DMS153 treated with DMSO at 0.1 percent for 48 hours (cell line): ENCODE data around the gene LIN28B.
"Not testable (repeated sequence)": the region's sequence is repeated elsewhere in the genome, so short reads cannot be mapped to it uniquely, and the experiment has no call there.

Experiments used
- DNase-seq: peaks from one replicate; lab custom pipeline; 2025; ENCODE audit not compliant: unreplicated experiment; lab: John Stamatoyannopoulos, UW

LIN28B gene, protein sequence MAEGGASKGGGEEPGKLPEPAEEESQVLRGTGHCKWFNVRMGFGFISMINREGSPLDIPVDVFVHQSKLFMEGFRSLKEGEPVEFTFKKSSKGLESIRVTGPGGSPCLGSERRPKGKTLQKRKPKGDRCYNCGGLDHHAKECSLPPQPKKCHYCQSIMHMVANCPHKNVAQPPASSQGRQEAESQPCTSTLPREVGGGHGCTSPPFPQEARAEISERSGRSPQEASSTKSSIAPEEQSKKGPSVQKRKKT

DNA sequence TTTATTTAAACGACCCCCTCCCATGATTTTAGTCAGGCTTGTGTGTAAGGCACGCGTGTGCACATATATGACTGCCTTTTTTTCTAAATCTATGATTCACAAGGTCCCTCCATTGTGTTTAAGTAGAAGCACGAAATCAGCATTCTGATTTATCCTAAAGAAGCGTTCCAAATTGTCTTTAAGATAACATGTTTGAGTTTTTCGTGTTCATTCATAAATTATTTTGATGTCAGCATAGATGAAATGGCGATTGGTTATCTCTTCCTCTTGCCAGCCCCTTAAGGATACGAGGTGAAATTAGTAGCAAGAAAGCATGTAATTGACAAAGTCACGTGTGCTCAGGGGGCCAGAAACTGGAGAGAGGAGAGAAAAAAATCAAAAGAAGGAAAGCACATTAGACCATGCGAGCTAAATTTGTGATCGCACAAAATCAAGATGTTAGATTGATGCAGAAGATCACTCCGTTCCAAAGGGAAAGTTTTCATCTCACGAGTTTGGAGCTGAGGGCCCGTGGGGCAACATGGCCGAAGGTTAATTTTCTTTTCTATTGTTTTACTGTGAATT is at the start of gene LIN28B:
Gene LIN28B (plus strand): TSS at position 377 of the 564 bp plus-strand sequence. CDS start 144 bp downstream, at position 521.
- no peak for DNase-seq

DNA sequence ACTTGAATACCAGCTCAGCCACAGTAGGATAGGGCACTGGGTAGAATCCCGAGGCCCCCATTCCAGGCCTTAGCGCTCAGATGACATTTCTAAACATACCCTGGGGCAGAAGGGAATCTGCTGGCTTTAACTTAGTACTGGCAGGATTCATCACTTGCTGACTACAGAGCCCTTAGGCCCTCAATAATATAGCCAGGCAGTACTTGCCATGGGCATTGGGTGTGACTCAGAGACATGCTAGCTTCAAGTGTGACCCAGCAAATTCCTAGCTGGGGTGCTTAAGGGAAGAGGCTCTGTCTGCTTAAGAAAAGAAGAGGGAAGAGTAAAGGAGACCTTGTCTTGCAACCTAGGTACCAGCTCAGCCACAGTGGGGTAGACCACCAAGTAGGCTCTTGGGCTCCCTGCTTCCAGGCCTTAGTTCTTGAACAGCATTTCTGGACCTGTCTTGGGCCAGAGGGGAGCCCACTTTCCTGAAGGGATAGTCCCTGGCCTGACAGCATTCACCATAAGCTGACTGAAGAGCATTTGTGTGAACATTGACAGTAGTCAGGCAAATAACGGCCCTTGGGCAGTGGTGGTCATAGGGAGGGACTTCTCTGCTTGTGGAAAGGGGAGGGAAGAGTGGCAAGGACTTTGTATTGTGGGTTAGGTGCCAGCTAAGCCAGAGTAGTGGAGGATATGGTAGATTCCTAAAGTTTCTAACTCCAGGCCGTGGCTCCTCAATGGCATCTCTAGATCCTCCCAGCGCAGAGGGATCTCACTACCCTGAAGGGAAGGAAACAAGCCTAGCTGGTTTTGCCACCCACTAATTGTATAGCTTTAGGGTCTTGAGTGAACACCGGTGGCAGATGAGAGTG is 48.6 kb upstream of the LIN28B start:
- no peak for DNase-seq

DNA sequence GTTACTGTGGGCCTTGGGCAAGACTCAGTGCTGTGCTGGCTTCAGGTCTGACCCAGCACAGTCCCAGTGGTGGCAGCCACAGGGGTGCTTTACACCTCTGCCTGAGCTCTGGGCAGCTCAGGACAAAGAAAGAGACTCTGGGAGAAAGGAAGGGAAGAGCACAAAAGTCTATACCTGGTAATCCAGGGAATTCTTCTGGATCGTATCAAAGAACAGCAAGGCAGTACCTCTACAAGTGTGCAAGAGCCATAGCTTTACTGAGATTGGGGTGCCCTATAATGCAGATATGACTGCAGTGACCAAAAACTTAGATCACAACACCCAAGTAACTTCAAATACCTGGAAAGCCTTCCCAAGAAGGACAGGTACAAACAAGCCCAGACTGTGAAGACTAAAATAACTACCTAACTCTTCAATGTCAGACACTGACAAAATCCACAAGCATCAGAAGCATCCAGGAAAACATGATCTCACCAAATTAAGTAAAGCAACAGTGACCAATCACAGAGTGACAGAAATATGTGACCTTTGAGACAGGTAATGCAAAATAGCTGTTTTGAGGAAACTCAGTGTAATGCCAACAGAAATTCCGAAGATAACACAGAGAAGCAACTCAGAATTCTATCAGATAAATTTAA is 47.9 kb upstream of the LIN28B start:
- DNase-seq, result no peak

DNA sequence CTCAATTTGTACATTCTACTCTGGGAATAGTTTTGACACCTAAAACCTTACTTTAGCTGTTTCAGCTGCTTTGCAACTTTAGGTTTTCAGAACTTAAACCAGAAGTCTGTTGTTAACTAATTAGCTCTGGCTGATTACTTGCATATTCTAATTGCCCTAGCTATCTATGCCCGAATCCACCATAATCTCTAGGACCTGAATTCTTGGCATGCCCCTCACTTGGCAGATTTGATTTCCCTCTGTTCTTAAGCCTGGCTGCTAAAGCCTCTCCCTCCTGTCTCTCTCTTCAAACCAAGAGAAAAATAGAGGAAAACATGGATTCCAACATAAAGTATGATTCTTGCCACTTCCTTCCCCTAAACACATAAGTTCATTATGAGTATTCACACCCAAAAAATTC is 35.0 kb upstream of the LIN28B start:
- no peak for DNase-seq

DNA sequence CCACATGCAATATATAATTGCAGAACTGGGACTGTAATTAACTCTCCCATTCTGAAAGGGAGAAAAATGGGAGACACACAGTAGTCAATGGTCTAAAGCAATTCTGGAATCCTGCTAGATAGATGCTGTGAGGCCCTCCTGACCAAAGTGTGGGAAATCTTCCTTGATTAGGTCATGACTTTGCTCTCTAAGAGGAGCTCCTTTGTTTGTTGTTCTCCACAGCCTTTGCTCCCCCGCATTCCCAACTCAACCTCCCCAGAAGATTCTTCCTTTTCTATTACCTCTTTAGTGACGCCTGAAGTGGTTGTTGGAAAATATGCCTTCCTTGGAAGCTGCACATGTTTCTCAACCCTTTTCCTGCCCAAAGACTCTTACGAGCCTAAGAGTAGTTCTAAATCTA is 28.8 kb upstream of the LIN28B start:
- DNase-seq, result no peak

DNA sequence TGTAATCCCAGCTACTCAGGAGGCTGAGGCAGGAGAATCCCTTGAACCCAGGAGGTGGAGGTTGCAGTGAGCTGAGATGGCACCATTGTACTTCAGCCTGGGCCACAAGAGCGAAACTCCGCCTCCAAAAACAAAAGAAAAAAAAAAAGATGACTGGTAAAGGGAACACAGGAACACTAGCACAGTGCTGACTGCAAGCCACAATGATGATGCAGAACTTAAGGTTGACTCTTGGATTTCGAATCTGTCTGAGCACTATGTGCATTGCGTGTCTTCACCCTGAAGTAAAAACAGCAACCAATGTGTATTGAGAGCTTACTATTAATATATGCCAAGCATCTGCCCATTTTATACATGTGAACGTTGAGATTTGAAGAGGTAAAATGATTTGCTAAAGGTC is 27.6 kb upstream of the LIN28B start:
- DNase-seq, result no peak

DNA sequence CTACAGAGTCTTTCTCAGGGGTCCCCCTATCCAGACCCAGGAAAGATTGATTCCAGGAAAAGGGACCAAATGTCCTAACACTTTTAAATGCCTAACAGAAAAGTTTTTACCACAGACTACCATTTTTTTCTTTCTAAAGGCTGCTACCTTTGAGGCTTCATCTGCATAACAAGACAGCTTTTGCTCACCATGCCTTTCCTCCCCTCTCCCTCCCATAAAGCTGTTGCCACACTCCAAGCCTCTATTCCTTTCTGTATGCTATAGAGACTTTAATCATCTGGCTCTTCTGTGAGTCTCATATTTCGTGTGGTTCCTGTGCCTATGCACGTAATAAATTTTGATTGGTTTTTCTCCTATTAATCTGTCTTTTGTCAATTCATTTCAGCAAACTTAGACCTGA is 26.0 kb upstream of the LIN28B start:
- no peak for DNase-seq

DNA sequence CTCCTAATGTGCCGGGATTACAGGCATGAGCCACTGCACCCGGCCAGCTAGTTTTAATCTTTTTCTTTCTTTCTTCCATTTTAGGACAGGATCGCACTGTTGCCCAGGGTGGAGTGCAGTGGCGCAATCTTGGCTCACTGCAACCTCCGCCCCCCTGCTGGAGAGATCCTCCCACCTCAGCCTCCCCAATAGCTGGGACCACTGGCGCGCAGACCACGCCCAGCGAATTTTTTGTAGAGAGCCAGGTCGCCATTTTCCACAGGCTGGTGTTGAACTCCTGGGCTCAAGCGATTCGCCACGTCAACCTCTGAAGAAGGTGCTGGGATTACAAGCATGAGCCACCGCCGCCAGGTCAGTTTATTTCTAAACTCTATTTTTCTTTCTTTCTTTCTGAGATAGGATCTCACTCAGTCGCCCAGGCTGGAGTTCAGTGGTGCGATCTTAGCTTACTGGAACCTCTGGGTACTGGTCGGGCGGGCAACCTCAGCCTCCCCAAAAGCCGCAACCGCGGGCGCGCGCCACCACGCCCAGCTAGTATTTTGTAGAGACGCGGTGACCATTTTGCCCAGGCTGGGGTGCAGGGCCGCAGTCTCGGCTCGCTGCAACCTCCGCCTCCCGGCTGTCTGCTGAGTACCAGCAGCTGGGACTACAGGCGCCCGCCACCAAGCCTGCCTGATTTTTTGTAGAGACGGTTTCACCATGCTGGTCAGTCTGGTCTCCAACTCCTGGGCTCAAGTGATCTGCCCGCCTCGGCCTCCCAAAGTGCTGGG is 20.0 kb upstream of the LIN28B start:
- no peak for DNase-seq

DNA sequence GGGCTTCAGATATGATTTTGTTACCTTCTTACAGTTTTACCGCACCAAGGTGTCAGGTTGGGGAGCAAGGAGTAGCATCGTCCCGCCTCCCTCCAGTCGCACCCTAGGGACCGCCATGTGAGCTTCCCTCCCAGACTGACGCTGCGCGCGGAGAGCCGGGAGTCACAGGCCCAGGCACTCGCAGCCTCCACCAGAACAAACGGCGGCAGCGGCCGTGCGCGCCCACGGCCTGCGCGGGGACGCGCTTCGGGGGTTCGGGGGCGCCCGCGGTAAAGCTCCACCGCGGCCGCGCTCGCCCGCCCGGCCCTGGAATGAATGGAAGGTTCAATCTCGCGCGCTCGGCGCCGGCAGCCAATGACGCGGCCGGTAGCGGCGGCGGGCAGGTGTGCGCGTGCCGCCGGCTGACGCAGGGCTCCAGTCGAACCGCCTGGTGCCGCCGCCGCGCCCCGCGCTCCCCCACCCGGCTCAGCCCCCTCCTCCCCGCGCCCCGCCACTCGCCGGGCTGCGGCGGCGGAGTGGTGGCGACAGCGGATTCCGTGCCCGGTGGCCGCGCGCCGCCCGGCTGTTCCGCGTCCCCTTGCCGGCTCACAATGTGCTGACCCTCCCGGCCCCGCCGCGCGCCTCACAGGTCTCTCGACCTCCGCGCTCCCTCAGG is 16.5 kb upstream of the LIN28B start:
- no peak for DNase-seq

DNA sequence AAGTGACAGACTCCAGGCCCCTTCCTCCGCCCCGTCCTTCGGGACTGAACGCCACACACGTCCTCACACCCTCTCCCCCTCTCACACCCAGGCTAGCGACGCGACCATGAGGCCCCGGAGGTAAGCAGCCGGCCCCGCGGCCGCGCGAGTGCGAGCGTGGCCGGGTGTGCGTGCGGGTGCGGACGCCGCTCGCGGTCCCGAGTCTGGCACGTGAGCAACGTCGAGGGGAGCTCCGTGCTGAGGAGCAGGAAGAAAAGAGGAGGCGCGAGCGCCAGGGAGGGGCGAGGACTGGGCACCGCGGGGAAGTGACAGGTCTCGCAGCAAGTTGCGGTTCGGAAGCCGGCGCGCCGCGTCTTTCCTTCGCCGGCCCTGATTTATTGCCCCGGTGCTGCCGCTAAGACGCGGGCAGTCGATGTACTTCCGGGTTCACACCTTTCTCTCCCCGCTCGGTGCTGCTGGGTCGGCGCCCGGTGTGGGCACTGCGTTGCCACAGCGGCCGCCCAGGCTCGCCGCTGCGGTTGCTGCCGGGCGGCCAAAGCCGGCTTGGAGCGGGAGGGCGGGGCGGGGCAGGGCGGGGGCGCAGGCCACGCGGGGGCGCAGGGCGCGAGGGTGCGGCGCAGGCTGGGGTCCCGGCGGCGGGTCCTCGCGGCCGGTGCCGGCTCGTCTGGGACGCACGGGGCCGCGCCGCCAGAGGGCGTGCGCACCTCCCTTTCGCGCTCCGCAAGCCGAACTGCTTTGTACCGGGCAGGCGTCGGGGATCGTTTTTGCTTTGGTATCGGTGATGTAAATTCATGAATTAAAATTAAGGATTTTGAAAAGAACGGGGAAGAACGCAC is 15.8 kb upstream of the LIN28B start:
- no peak for DNase-seq

DNA sequence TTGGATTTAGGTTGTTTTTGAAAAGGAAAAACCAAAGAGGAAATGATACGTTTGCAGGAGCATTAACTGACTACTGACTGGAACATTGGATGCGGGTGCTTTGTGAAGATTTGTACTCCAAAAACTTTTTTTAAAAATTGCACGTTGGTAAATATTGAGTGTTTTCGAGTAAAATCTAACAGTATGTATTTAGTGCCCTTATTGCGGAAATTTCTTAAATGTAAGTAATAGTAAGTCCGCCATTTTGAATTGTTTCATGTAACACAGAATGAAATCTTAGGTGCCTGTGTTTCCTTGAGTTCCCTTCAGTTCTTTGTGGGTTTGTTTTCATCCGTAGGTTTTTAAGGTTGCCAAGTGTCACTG is 15.2 kb upstream of the LIN28B start:
- DNase-seq, result no peak

DNA sequence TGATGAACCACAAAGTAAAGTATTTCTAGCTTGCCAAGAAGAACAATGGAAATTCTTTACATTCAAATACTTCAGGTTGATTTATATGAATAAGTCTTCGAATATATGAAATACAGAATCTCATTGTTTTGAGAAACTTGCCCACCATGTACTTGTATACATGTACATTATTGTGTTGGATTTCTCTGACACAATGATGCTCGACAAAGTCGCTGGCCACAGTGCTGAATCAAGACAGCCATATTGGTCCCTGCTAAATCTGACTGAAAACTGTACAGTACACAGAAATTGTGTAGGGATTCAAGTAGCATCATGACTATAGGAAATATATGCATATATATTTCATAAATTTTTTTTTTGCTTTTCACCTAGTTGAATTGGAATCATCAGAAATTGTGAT is 13.1 kb upstream of the LIN28B start:
- no peak for DNase-seq

DNA sequence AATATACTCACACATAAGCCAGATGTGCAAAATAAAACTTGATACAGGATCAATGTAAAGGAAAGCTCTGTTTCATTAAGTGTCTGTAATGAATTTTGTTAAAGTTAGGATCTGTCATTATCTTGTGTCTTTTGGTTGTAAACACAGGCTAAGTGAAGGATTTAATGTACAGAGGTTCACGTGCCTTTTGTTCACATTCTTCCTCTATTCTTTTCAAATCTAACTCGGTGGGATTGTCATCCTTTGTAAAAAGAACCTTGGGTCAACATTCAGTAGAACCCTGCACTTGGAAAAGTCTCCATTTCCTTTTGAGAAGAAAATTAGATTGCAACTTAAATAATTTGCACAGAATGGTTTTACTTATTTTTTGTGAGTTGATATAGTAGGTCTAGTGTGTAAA is 7.7 kb upstream of the LIN28B start:
- DNase-seq, result no peak

DNA sequence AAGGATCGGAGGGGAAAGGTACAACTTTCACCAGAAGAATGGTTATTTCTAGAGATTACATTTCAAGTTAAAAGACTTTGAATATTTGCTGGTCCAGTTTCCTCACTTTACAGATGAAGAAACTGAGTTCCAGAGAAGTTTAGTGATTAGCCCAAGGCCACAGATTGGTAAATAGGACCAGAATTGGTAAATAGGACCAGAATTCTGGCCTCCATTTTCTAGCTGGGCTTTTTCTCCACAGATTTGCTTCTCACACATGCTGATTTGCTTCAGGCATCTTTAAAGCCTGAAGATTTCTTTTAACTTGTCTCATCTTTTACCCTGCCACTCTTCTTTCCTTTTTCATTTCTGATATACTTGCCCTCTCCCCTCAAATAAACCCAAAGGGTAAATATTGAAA is 5.2 kb upstream of the LIN28B start:
- no peak for DNase-seq

DNA sequence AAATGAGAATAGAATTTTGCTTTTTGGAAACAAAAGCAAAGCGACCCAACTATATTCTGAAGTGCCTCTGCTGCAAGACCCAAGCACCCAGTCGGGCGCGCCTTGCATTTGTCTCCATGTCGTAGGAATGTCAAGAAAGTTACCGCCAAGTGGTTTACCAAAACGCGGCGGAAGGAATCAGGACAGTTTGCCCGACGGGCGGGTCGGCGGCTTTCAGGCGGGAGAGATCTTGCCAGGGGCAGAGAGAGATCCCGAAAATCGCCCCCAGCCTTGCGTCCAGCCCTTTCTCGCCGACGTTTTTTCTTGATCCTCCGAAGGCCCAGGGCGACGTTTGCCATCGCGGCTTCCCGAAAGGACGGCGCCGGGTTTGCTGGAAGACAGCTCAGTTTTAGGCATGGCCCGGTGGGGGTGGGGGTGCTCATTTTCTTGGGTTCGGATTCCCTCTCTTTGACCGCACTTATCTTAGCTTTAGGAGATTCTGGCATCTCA is 4.0 kb upstream of the LIN28B start:
- no peak for DNase-seq

DNA sequence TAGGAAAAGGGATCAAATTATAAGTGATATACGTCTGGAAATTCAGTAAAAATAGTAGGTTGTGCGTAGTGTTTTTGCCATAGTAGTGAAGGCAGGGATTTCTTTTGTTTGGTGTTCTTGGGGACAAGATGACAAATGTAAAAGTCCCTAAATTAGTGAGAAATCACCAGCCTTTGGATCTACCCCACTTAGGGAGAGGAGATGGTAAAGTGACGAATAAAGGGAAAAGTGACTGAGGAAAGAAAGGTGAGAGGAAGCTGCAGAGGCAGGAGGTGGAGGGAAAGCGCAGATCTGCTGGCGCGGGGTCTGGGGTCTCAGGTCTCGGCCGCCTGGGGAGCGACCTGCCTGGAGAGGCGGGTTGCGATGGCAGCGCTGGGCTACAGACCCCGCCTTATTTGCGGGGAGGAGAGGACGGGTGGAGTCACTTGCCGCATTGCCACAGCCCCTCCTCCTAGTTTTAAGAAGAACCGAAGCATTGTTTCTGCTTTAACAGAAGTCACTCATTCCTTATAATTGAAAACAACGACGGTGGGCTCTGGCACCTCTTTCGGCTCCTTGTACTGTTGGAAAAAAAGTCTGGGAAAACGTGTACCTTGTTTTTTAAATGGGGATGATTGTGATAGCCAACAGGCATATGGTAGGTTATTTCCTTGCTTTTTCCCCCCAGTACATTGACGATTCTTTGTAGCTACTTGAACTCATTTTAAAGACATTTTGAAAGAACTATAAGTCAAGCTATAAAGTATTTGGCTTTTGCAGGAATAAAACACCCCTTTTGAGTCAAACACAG is 3.3 kb upstream of the LIN28B start:
- DNase-seq, result not testable (repeated sequence)

DNA sequence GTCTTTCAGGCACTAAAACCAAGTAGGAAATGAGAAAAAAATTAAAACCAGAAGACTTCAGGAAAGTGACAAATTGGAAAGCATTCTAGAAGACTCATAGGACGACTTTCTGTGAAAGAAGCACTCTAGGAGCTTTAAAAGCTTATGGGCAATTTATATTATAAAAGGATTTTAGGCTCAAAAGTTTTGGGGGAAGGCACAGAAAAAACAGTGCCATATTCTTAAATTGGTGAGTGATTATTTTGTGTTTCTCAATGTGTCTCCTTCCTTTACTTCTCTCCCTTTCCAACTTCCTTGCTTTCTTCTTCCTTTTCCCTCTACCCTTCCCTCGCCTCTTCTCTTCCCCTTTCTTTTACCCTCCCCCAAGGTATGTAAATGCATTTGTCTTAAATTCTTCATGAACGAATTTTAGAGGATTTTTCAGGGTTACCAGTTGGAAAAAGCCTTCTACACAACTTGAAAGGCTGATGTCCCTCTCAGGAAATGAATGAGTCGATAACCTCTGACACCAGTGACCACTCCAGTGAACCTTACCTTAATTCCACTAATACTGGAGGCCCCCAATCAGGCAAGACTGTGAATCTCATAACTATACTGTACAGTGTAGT is 2.6 kb upstream of the LIN28B start:
- no peak for DNase-seq

DNA sequence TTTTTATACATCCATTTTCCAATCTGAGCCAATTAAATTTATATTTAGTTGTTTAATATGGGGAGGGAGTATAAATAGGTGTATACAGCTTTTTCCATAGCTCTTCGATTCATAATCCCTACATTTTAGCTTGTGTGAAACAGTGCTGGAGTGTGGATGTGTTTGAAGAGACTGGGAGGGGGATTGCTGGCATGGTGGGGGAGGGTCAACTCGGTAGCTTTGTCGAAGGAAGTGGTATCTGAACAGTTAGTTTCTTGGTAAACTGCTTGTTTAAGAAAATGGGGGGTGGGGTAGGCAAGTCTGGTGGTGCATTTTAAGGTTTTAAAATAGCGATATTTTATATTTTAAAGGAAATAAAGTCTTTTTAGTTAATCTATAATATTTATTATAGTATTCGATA is 1.4 kb upstream of the LIN28B start:
- no peak for DNase-seq
